IPS DF 19.7 (cell line): Measurements from ENCODE around the gene MICAL2.

Source experiments
- DNase-seq: peaks from one replicate; pipeline ENCODE4 v3.0.0-alpha.2; 2013; ENCODE audit warnings: low read depth, low spot score

Gene MICAL2

GRCh38 chr11:12170984-12171383 is 60.6 kb downstream of the MICAL2 start:
- DNase-seq, result no peak

DNA sequence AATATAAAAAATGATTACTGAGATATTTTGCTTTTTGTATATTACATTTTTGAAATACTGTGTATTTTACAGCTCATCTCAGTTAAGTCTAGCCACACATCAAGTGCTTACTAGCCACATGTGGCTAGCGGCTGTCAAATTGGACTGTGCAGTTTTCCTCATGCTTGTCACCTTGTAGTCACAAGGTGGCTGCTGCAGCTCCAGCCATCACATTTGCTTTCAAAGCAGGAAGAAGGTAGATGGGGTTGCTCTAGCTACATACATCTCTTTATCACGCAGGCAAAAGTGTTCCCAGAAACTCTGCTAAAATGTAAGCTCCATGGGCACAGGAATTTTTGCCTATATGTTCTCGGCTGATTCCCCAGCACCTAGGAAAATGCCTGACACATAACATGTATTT is 61.5 kb downstream of the MICAL2 start:
- DNase-seq, result no peak

GRCh38 chr11:12172493-12173013 is 62.2 kb downstream of the MICAL2 start:
- no peak for DNase-seq

- no peak for DNase-seq
These were observed 62.7 kb downstream of the MICAL2 start for GRCh38 chr11:12173111-12173510.

DNA sequence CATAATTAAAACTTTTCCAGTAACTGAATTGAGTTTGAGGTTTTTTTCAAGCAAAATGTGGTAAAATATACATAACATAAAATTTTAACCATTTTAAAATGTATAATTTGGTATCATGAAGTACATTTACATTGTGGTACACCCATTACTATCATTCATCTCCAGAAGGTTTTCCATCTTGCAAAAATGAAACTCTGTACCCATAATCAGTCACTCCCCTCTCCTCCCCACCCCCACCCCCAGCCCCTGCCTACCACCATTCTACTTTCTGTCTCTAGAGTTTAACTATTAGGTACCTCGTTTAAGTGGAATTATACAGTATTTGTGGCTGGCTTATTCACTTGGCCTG is 63.7 kb downstream of the MICAL2 start:
- DNase-seq, result no peak

DNA sequence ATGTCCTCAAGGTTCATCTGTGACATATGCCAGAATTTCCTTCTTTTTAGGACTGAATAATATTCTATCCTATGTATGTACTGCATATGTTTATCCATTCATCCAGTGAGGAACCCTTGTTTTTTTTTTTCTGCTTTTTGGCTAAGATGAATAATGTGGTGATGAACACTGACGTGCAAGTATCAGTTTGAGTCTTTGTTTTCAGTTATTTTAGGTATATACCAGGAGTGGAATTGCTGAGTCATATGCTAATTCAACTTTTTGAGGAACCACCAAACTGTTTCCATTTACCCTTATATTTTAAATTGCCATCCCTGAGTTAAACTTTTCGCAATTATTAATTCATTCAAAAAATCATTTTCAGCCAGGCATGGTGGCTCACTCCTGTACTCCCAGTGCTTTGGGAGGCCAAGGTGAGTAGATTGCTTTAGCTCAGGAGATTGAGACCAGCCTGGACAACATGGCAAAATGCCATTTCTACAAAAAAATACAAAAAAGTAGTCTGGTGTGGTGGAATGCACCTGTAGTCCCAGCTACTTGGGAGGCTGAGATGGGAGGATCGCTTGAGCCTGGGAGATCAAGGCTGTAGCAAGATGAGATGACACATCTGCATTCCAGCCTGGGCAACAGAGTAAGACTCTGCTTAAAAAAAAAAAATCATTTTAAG is 64.2 kb downstream of the MICAL2 start:
- DNase-seq, result no peak

- DNase-seq, result no peak
These were observed 65.4 kb downstream of the MICAL2 start for GRCh38 chr11:12175694-12176241.

GRCh38 chr11:12176410-12176809 is 66.0 kb downstream of the MICAL2 start:
- DNase-seq, result no peak

DNA sequence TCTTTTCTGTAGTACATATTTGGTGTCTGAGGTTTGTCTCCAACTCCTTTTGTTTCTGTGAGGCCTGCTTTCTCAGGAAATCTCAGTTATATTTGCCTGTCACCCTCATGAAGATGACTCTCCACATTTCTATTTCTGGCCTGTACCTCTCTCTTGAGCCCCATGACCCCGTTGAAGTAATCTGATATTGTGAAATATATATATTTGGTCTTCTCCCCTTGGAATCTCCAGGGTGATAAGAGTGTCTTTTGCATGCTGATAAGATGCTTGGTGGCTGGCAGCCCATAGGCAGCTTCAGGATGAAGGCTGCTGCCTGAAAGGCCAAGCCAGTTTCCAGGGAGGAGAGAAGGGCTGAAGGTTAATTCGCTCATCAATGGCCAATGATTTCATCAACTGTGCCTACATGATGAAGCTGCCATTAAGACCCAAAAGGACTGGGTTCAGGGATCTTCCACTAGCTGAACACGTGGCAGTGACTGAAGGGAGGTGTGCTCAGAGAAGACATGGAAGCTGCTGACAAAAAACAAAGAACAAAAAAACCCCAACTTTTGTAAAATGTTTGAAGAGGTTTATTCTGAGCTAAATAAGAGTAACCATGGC is 67.4 kb downstream of the MICAL2 start:
- no peak for DNase-seq

- no peak for DNase-seq
These were observed 68.6 kb downstream of the MICAL2 start for GRCh38 chr11:12179019-12179418.

DNA sequence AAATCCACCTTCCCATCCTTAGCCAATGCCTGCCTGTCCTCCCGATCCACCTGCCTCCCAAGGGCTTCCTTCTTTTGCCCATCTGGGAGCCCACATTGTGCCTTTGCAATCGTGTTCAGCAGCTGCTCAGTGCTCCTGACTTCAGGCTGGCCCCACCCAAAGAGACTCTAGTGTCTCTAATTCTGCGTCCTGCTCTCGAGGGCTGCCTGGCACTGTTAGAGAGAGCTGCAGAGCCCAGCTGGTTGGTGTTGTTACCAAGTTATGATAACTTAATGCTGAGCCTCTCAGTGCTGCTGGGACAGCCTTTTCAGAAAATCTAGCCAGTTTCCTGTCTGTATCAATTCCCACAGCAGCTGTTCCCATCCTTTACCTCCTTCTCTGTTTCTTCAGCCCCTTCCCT is 69.1 kb downstream of the MICAL2 start:
- no peak for DNase-seq

DNA sequence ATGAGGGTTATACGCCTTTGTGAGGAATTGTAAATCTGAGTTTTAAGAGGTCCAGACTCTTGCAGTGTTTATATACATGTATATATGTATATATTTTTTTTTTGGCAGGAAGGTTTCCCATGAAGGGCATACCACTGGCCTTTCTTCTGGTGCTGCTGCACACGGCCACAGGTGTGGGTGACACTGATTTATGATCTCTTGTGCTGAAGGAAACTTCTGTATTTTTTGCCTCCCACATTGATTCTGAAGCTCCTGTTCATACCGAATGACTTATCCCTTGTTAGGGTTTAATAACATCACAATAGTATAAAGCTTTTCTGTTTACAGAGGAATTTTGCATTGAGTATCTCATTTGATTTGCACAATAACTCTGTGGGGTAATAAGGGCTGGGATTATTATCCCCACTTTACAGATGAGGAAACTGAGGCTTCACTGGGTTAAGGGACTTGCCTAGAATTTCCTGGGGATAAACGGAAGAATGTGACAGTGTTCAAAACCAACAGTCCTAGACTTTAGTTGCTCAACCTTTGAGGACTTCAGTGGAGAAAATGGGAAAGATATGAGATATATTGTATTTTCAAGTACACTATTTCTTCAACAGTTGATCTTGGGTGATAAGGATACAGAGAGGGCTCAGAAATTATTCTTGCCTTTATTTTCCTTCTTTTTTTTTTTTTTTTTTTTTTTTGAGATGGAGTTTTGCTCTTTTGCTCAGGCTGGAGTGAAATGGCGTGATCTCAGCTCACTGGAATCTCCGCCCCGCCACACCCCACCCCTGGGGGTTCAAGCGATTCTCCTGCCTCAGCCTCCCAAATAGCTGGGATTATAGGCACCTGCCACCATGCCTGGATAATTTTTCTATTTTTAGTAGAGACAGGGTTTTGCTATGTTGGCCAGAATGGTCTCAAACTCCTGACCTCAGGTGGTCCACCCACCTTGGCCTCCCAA is 70.1 kb downstream of the MICAL2 start:
- no peak for DNase-seq

- no peak for DNase-seq
These were observed 71.9 kb downstream of the MICAL2 start for GRCh38 chr11:12182302-12182675.

- DNase-seq, result no peak
These were observed 72.5 kb downstream of the MICAL2 start for GRCh38 chr11:12182676-12183541.

- no peak for DNase-seq
These were observed 73.6 kb downstream of the MICAL2 start for GRCh38 chr11:12183827-12184620.

- DNase-seq, result no peak
These were observed 74.3 kb downstream of the MICAL2 start for GRCh38 chr11:12184699-12185098.

DNA sequence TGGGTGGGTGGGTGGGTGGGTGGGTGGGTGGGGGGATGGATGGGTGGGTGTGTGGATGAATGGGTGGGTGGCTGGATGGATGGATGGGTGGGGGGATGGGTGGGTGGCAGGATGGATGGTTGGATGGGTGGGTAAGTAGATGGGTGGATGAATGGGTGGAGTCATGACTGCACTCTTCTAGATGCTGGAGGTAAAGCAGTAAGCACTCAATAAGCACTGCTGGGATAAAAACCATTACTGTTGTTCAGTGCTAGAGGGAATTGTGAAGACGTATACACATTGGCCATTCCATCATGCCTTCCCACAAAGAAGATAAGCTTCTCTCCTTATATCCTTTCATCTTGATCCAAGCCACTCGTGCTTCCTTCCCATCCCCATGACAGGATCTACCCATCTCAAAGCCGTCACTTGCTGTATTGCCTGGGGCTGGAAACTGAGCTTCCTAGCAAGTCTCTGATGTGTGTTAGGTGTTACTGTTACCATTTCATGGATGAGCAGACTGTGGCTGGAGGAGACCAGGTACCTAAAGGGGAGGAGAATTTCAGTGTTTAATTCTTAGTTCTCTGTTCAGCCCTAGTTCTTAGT is 74.8 kb downstream of the MICAL2 start:
- no peak for DNase-seq

- no peak for DNase-seq
These were observed 75.5 kb downstream of the MICAL2 start for GRCh38 chr11:12185914-12186313.

DNA sequence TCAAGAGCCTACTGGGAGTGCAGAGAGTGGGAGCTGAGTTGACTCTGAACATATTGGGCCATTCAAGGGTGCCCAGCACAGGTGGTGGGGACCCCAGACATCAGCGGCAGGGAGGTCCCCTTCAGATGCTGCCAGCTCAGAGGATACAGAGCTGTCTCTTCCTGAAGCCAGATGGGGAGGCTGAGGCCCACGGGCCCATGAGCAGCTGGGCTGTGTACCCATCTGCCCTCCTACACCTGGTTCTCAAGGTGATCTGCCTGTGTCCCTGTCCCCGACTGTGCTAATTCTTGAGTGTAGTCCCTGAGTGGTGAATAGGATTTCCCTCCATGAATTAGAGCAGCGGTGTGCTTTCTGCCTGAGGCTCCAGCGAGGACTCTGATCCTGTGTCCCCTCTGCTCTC is 76.3 kb downstream of the MICAL2 start:
- no peak for DNase-seq

GRCh38 chr11:12187399-12187798 is 77.0 kb downstream of the MICAL2 start:
- DNase-seq, result no peak
